K562 (cell line): ENCODE results near the gene RBM19. TPM values are rescaled to one million over a fixed set of nuclear protein-coding genes. Genes with fewer than 3 reads are reported as not detected.

Source experiments
- ATAC-seq: fragments of 200-7000 bp; cut with Tn5 transposase; 3 replicates; pipeline ENCODE4 v1.9.1; 2020; ENCODE audit warnings: moderate library complexity
- BruUV-seq: library from RNA; stranded (reverse); fragments of 400-500 nt; replicated peaks from 2 replicates; lab custom pipeline; 2021; lab: Mats Ljungman, UMichigan
- CTCF ChIA-PET: fragments of 300-600 bp; formaldehyde crosslinking; extraction: SDS; loops from one replicate; lab custom pipeline; 2021; ENCODE audit warnings: low intra/inter-chr PET ratio; lab: Yijun Ruan, JAX
- POLR2A ChIA-PET: fragments of 300-600, 350-650 bp; sonication (Branson Sonifier 250); formaldehyde crosslinking; extraction: SDS; loops from one replicate; lab custom pipeline; 2021; ENCODE audit warnings: antibody characterized with exemption, inconsistent platforms; lab: Yijun Ruan, JAX
- DNase-seq, 4 experiments: peaks; one replicate each; pipeline versions ENCODE4 v3.0.0 to v3.0.0-alpha.2; 2011 to 2018; ENCODE audit warnings: low spot score in 3 of 4, mixed read lengths in 3 of 4; ENCODE audit errors: extremely low read depth in 1 of 4
- FAIRE-seq: peaks from 2 replicates; lab custom pipeline; 2011; peaks lifted over from hg19 to GRCh38; lab: Jason Lieb, UNC
- H2AFZ ChIP-seq: 2 replicates; pipeline ENCODE4 v1.6.0; 2011; ENCODE audit warnings: low read depth, low read length, control low read depth, inconsistent platforms
- H3K27ac ChIP-seq: fragments of 200-600 bp; 3 replicates; pipeline ENCODE4 v1.8.0; 2011; ENCODE audit warnings: low read depth, mild to moderate bottlenecking, control low read depth, inconsistent platforms, low read length, moderate library complexity, mixed read lengths; ENCODE audit errors: extremely low read depth
- H3K27me3 ChIP-seq, 2 experiments: fragments of 300-600 bp in 1 of 2; 2 replicates in 1 of 2; 3 replicates in 1 of 2; pipeline versions ENCODE4 v1.6.0 to v1.8.0; 2011; ENCODE audit warnings: inconsistent platforms in 2 of 2, low read length in 2 of 2, mild to moderate bottlenecking in 1 of 2, mixed read lengths in 1 of 2, moderate library complexity in 1 of 2; ENCODE audit not compliant: control insufficient read depth in 2 of 2, insufficient read depth in 2 of 2
- H3K36me3 ChIP-seq: fragments of 300-600 bp; 3 replicates; pipeline ENCODE4 v1.8.0; 2011; ENCODE audit warnings: mild to moderate bottlenecking, low read length, inconsistent platforms; ENCODE audit not compliant: control insufficient read depth, insufficient read depth
- H3K4me1 ChIP-seq, 2 experiments: fragments of 200-600 bp in 1 of 2; replicated peaks in 1 of 2; 2 replicates in 1 of 2; 3 replicates in 1 of 2; pipeline versions ENCODE4 v1.5.1 to v1.8.0; 2011; ENCODE audit warnings: inconsistent platforms in 2 of 2, low read length in 2 of 2, mild to moderate bottlenecking in 1 of 2, mixed read lengths in 1 of 2, moderate library complexity in 1 of 2; ENCODE audit not compliant: control insufficient read depth in 2 of 2, insufficient read depth in 2 of 2
- H3K4me2 ChIP-seq: 2 replicates; pipeline ENCODE4 v1.6.1; 2011; ENCODE audit warnings: low read length, control low read depth, inconsistent platforms, mixed read lengths; ENCODE audit not compliant: insufficient read depth
- H3K4me3 ChIP-seq: fragments of 200-600 bp; sonication (generic), shearing (Covaris generic); 2 replicates; pipeline ENCODE4 v1.5.1; 2016; ENCODE audit warnings: control low read depth, inconsistent platforms
- H3K79me2 ChIP-seq: fragments of 200-600 bp; 3 replicates; pipeline ENCODE4 v1.8.0; 2011; ENCODE audit warnings: low read length, inconsistent platforms; ENCODE audit not compliant: control insufficient read depth, insufficient read depth
- H3K9ac ChIP-seq, 2 experiments: 2 replicates each; pipeline versions ENCODE4 v1.6.0 to v1.6.1; 2011; ENCODE audit warnings: low read depth in 2 of 2, low read length in 2 of 2, control low read depth in 1 of 2, inconsistent platforms in 1 of 2, mild to moderate bottlenecking in 1 of 2, mixed read lengths in 1 of 2; ENCODE audit not compliant: insufficient read depth in 1 of 2
- H3K9me1 ChIP-seq: one replicate; pipeline ENCODE4 v1.6.0; 2011; ENCODE audit warnings: inconsistent platforms, mild to moderate bottlenecking, low read length, moderate library complexity; ENCODE audit not compliant: control insufficient read depth, insufficient read depth
- H3K9me3 ChIP-seq: replicated peaks from 2 replicates; pipeline ENCODE4 v1.5.1; 2011; ENCODE audit warnings: low read depth, low read length, inconsistent platforms; ENCODE audit not compliant: control insufficient read depth, insufficient read depth
- H4K20me1 ChIP-seq: replicated peaks from 2 replicates; pipeline ENCODE4 v1.6.1; 2011; ENCODE audit warnings: low read length, inconsistent platforms, mixed read lengths; ENCODE audit not compliant: control insufficient read depth, insufficient read depth
- ESRRA ChIP-seq: fragments of 450-650 bp; IDR thresholded peaks from 2 replicates; pipeline ENCODE4 v1.6.1; 2014; ENCODE audit warnings: low read depth, mild to moderate bottlenecking, moderate library complexity, borderline replicate concordance
- FOSL1 ChIP-seq: fragments of 200-800 bp; sonication (Bioruptor generic); conservative IDR thresholded peaks from 2 replicates; pipeline ENCODE4 v1.6.1; 2016; ENCODE audit warnings: missing genetic modification characterization, missing compliant biosample characterization
- NUFIP1 ChIP-seq: fragments of 450-650 bp; IDR thresholded peaks from 2 replicates; pipeline ENCODE4 v1.6.1; 2018; ENCODE audit not compliant: partially characterized antibody
- TCF3 ChIP-seq: sonication (generic); formaldehyde crosslinking; IDR thresholded peaks from 2 replicates; pipeline ENCODE4 v1.4.0; 2020; ENCODE audit warnings: mild to moderate bottlenecking, missing genetic modification reagents
- WGBS: fragments of 100-300 bp; shearing (Covaris generic); methylation state at CpG from one replicate; pipeline ENCODE4 v1.1.6; 2016; ENCODE audit warnings: low coverage, mixed read lengths; ENCODE audit not compliant: insufficient coverage; ENCODE audit errors: missing lambda C conversion rate; 5-methylcytosine and 5-hydroxymethylcytosine counted together
- in situ Hi-C: fragments of 300-500 bp; cut with MboI; formaldehyde crosslinking; loops from 4 replicates; pipeline ENCODE4 v1.15.0; 2018; ENCODE audit warnings: inconsistent platforms, mixed read lengths
- intact Hi-C: fragments of 100-400 bp; cut with micrococcal nuclease; formaldehyde crosslinking; loops from 2 replicates; pipeline ENCODE4 v1.14.2; 2022
- polyA plus RNA-seq, 8 experiments: library from polyadenylated mRNA; depleted of rRNA in 4 of 8; stranded (reverse) in 5 of 8; unstranded in 3 of 8; fragments of >200 nt; fragmentation: Nextera tagmentation in 2 of 8; fragmentation: Illumina TruSeq in 1 of 8; extraction: Ambion mirVana in 2 of 8; extraction: Trizol in 1 of 8; gene quantifications; 2 replicates each; pipeline versions ENCODE4 v1.2.1 to v1.2.3, GENCODE V29; 2011 to 2014; ENCODE audit warnings: inconsistent platforms in 1 of 8, missing spikeins in 1 of 8
- total RNA-seq, 7 experiments: library from RNA; depleted of rRNA in 6 of 7; stranded (reverse); fragments of >200 nt in 6 of 7; fragmentation: Illumina TruSeq in 2 of 7; extraction: Trizol in 2 of 7; gene quantifications; 2 replicates each; pipeline versions ENCODE4 v1.2.1 to v1.2.3, GENCODE V29; 2011 to 2021; ENCODE audit warnings: low replicate concordance in 1 of 7
- TF ChIP-seq, protein P1 (sequence below): fragments of 450-650 bp; IDR thresholded peaks from 2 replicates; pipeline ENCODE4 v1.6.1; 2018; ENCODE audit not compliant: partially characterized antibody

RBM19 gene
- total and polyA plus RNA-seq, 9 of the 15 experiments (the other 6 are each of a cell fraction or from before 2014, with no cell fraction given), result 16.0 to 58.4 (median 37.9) TPM

- TF ChIP-seq NUFIP1, result no peak
- no peak for TF ChIP-seq TCF3
Measured at GRCh38 chr12:113967368-113967767, 1.2 kb upstream of the RBM19 start (continued).

- 63% methylated on average over 1 of the region's 1 CpG for WGBS
- peaks cover 34% of the 10 kb centered on the region for H3K79me2 ChIP-seq
- CTCF ChIA-PET, result no interaction called here
- FAIRE-seq (no peak), DNase-seq (no peak)
- BruUV-seq, result no TSS peak
- H3K4me1 ChIP-seq, result peaks cover 4 to 15% of the 10 kb centered on the region in 2 experiments; a peak in 3 of 5 replicates
- H3K9me3 ChIP-seq, result no peaks in the 10 kb centered on the region
- in situ Hi-C loops, result no loop called here
- no peak overlapping the region for H3K4me2 ChIP-seq
- H3K9ac ChIP-seq, result no peak overlapping the region
- no peak overlapping the region for H3K4me3 ChIP-seq
- no peaks in the 10 kb centered on the region for H3K9me1 ChIP-seq
- H3K27ac ChIP-seq, result no peak overlapping the region; the same call in 2 of the 3 replicates
- TF ChIP-seq ESRRA (no peak), FOSL1 (0 out of 2 replicates have a peak, but pooled peaks have one; percentile 1)
- TF ChIP-seq, protein P1, sequence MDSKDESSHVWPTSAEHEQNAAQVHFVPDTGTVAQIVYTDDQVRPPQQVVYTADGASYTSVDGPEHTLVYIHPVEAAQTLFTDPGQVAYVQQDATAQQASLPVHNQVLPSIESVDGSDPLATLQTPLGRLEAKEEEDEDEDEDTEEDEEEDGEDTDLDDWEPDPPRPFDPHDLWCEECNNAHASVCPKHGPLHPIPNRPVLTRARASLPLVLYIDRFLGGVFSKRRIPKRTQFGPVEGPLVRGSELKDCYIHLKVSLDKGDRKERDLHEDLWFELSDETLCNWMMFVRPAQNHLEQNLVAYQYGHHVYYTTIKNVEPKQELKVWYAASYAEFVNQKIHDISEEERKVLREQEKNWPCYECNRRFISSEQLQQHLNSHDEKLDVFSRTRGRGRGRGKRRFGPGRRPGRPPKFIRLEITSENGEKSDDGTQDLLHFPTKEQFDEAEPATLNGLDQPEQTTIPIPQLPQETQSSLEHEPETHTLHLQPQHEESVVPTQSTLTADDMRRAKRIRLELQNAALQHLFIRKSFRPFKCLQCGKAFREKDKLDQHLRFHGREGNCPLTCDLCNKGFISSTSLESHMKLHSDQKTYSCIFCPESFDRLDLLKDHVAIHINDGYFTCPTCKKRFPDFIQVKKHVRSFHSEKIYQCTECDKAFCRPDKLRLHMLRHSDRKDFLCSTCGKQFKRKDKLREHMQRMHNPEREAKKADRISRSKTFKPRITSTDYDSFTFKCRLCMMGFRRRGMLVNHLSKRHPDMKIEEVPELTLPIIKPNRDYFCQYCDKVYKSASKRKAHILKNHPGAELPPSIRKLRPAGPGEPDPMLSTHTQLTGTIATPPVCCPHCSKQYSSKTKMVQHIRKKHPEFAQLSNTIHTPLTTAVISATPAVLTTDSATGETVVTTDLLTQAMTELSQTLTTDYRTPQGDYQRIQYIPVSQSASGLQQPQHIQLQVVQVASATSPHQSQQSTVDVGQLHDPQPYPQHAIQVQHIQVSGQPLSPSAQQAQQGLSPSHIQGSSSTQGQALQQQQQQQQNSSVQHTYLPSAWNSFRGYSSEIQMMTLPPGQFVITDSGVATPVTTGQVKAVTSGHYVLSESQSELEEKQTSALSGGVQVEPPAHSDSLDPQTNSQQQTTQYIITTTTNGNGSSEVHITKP, result no peak
- TF ChIP-seq, all 486 proteins: peak for 1
- Histone ChIP-seq H4K20me1 (no peaks in the 10 kb centered on the region), H3K36me3 (peaks cover 70% of the 10 kb centered on the region; the same call in 2 of the 3 replicates), H2AFZ (no peak overlapping the region), H3K27me3 (no peaks in the 10 kb centered on the region)
- intact Hi-C loops, result no loop called here
- ATAC-seq, result no peak
- POLR2A ChIA-PET, result interaction anchor here (0.6 to 1.5 kb wide), 2 partner anchors 9 to 81 kb away, joined by 4 to 7 read pairs; no protein-coding TSS in a partner anchor
Measured at GRCh38 chr12:113962733-113963132, 3.4 kb downstream of the RBM19 start.
